SH-SY5Y (cell line): ENCODE data around the gene PCIF1.

Experiments used
- GATA2 ChIP-seq: IDR thresholded peaks from 2 replicates; pipeline ENCODE4 v1.6.1; 2011; ENCODE audit warnings: mild to moderate bottlenecking, low read depth, low read length
- GATA3 ChIP-seq: IDR thresholded peaks from 2 replicates; pipeline ENCODE4 v1.6.1; 2011; ENCODE audit warnings: low read depth, mild to moderate bottlenecking, low read length, moderate library complexity

DNA sequence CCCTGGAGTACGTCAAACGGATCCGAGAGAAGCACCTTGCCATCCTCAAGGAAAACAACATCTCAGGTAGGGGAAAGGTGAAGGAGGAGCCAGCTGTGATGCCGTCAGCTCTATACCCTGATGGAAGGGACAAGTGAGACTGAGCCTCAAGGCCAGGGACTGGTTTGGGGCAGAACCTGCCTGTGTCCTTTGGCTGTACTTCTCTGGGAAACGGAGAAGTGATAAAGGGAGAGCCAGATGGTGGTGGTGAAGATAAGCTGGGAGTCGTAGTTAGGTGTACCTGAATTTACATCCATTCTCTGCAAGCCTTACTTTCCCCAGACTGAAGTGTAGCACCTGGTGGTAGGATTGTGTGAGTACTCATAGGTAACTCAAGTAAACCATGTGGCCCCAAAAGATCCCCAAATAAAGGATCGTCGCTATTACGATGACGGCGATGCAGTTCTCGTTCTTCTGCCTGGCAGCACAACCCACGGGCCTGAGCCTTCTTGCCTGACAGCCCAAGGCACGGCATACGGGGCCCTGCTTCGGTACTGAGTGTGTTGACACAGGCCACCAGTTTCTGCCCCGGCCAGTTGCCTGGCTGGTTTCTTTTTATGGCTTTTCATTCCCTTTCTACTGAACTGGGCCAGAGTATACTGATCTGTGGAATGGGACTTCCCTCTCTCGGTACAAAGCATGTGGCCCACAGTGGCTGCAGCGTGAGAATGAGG, 10.6 kb downstream of the PCIF1 start:
- TF ChIP-seq GATA2 (no peak), GATA3 (no peak)
